GM13976 (cell line): ENCODE data around the gene OIP5.
"Not testable (repeated sequence)": the region's sequence is repeated elsewhere in the genome, so short reads cannot be mapped to it uniquely, and the experiment has no call there.

Experiments used
- DNase-seq: peaks from one replicate; pipeline ENCODE4 v3.0.0; 2012; ENCODE audit warnings: low spot score
- CTCF ChIP-seq: IDR thresholded peaks from 2 replicates; pipeline ENCODE4 v1.5.1; 2012; ENCODE audit warnings: borderline replicate concordance, mild to moderate bottlenecking; ENCODE audit not compliant: insufficient read depth; ENCODE audit errors: extremely low read depth, missing control alignments, control extremely low read depth
- in situ Hi-C: fragments of 300-500 bp; cut with MboI; formaldehyde crosslinking; loops from one replicate; pipeline ENCODE4 v1.12.0; 2022; ENCODE audit warnings: low sequenced_read_pairs, mixed read lengths, inconsistent platforms; ENCODE audit not compliant: unreplicated experiment

The OIP5 gene

DNA sequence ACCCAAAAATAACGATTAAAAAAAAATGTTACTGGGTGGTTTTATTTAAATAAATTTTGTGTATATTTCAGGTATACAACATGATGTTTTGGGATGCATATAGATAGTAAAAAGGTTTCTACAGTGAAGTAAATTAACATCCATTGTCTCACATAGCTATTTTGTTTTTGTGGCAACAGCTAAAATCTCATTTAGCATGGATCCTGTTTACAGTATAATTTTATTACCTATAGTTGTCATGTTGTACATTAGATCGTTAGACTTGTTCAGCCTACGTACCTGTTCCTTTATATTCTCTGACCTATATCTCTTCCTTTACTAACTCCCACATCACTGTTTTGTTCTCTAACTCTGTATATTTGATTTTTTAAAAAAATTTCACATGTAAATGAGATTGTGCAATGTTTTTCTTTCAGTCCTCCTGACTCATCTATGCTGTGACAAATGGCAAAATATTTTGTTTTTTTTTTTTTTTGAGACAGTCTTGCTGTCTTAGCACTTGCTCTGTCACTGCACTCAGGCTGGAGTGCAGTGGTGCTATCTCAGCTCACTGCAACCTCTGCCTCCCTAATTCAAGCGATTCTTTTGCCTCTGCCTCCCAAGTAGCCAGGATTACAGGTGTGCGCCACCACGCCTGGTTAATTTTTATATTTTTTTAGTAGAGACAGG, 45.6 kb downstream of the OIP5 start:
- no peak for TF ChIP-seq CTCF
- in situ Hi-C loops, result no loop called here
- DNase-seq, result no peak

DNA sequence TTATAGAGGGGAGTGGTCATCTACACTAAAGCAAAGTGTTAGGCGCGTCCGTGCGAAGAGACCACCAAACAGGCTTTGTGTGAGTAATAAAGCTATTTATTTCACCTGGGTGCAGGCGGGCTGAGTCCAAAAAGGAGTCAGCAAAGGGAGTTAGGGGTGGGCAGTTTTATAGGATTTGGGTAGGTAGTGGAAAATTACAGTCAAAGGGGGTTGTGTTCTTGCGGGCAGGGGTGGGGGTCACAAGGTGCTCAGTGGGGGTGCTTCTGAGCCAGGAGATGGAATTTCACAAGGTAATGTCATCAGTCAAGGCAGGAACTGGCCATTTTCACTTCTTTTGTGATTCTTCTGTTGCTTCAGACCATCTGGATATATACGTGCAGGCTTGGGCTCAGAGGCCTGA, 47.1 kb downstream of the OIP5 start:
- no peak for DNase-seq
- in situ Hi-C loops, result no loop called here
- no peak for TF ChIP-seq CTCF

GRCh38 chr15:41284427-41285177, 47.8 kb downstream of the OIP5 start:
- no peak for TF ChIP-seq CTCF
- in situ Hi-C loops, result no loop called here
- no peak for DNase-seq

GRCh38 chr15:41283653-41284426, 48.6 kb downstream of the OIP5 start:
- TF ChIP-seq CTCF, result no peak
- DNase-seq, result peak; percentile 97
- in situ Hi-C loops, result no loop called here

DNA sequence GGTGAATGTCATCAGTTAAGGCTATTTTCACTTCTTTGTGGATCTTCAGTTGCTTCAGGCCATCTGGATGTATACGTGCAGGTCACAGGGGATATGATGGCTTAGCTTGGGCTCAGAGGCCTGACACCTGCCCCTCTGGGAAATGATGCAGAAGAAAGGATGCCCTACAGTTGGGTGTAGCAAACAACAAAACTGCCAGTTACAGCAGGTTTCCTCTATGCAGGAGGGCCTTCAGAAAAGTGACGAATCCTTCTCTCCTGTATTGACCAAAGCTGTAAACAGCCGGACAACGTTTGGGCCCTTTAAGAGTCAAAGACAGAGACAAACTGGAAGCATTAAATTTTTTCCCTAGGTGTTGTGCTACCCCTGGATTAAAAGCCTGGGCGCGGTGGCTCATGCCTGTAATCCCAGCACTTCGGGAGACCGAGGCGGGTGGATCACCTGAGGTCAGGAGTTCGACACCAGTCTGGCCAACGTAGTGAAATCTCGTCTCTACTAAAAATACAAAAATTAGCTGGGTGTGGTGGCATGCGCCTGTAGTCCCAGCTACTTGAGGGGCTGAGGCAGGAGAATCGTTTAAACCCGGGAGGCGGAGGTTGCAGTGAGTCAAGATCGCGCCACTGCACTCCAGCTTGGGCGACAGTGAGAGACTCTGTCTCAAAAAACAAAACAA, 49.3 kb downstream of the OIP5 start:
- in situ Hi-C loops, result not testable (repeated sequence)

DNA sequence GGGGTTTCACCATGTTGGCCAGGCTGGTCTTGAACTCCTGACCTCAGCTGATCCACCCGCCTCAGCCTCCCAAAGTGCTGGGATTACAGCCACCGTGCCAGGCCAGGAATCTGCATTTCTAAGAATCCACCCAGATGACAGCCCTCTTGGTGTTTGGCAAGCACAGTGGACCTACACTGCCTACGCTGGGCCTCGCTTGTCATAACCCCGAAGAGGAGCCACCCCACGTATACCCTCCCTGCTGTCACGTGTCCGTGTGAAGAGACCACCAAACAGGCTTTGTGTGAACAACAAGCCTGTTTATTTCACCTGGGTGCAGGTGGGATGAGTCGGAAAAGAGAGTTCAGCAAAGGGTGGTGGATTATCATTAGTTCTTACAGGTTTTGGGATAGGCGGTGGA, 50.0 kb downstream of the OIP5 start:
- in situ Hi-C loops, DNase-seq: not testable (repeated sequence)

More for the DNA sequence above, 49.3 kb downstream of the OIP5 start:
- DNase-seq, result not testable (repeated sequence)

- DNase-seq, result no peak
- no peak for TF ChIP-seq CTCF
- in situ Hi-C loops, result no loop called here
Observed at GRCh38 chr15:41281236-41281635, 51.2 kb downstream of the OIP5 start.
